Urinary bladder (tissue), 4 donors: Measurements from ENCODE around the gene MCTP1. TPM values are rescaled to one million over a fixed set of nuclear protein-coding genes. Genes with fewer than 3 reads are reported as not detected.

Source experiments
- DNase-seq: peaks from one replicate; pipeline ENCODE4 v3.0.0-alpha.2; 2015; ENCODE audit errors: extremely low spot score
- H3K27ac ChIP-seq: one replicate; pipeline ENCODE4 v1.5.1; 2013; ENCODE audit warnings: low read depth, mild to moderate bottlenecking, moderate library complexity
- H3K36me3 ChIP-seq: one replicate; pipeline ENCODE4 v1.6.1; 2013; ENCODE audit warnings: mild to moderate bottlenecking, moderate library complexity; ENCODE audit not compliant: insufficient read depth
- H3K4me1 ChIP-seq: one replicate; pipeline ENCODE4 v1.6.1; 2013; ENCODE audit warnings: mild to moderate bottlenecking, moderate library complexity; ENCODE audit not compliant: insufficient read depth
- H3K4me3 ChIP-seq: one replicate; pipeline ENCODE4 v1.5.1; 2013; ENCODE audit warnings: low read depth, low read length
- WGBS: extraction: QIAGEN DNeasy Blood & Tissue Kit; methylation state at CpG from one replicate; pipeline ENCODE4 v1.1.7; 2013; 5-methylcytosine and 5-hydroxymethylcytosine counted together
- polyA plus RNA-seq: library from polyadenylated mRNA; stranded (reverse); fragments of 200-250 nt; gene quantifications from one replicate; pipeline ENCODE4 v1.2.3, GENCODE V29; 2013
- total RNA-seq: library from RNA; depleted of rRNA; stranded (reverse); fragments of >200 nt; gene quantifications from one replicate; pipeline ENCODE4 v1.2.3, GENCODE V29; 2014
- donor health status: healthy with polysubstance abuse.
- donor health status: healthy.

The MCTP1 gene
- total and polyA plus RNA-seq, 2 donors = 10.5 to 45.7 TPM

DNA sequence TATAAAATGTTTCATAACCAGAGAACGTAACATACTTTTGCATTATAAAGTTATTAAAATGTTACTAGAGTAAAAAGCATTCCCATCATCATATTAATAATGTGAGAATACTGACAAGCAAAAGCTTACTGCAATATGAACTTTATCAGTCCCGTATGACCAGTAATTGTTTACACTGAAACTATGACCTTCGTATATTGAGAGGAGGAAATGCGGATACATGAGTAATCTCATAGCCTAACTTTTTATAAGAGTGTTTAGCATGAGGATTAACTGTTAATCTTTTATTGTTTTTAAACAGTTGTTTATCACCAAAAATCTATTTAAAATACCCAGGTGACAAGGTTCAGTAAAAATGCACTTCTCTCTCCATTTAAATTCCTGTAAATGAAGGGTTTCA lies 394.0 kb downstream of the MCTP1 start:
- Histone ChIP-seq H3K4me1 (no peaks in the 10 kb centered on the region), H3K4me3 (no peak overlapping the region), H3K36me3 (no peaks in the 10 kb centered on the region), H3K27ac (no peak overlapping the region)
- 35% methylated on average over 4 of the region's 4 CpGs for WGBS
- DNase-seq = no peak

DNA sequence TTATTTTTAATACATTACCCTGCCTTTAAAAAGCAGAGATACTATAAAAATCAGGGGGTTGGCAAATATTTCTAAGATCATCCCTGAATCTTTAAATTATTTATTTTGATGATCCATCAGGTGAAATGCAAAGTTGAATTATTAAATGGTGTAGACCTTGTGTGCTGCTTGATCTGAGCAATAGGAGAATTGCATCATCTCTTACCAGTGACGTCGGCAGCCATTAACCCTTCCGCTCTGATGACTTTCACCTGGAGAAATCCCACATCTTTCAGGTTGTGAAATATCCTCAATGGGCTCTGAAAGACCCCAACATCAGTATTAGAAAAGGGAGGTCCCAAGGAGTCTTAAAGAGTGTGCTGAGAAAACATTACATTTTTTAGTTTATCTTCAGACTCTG lies 396.2 kb downstream of the MCTP1 start:
- no peak overlapping the region for H3K27ac ChIP-seq
- 68% methylated on average over 3 of the region's 3 CpGs for WGBS
- no peak for DNase-seq
- no peaks in the 10 kb centered on the region for H3K36me3 ChIP-seq
- H3K4me1 ChIP-seq = no peaks in the 10 kb centered on the region
- H3K4me3 ChIP-seq = no peak overlapping the region

DNA sequence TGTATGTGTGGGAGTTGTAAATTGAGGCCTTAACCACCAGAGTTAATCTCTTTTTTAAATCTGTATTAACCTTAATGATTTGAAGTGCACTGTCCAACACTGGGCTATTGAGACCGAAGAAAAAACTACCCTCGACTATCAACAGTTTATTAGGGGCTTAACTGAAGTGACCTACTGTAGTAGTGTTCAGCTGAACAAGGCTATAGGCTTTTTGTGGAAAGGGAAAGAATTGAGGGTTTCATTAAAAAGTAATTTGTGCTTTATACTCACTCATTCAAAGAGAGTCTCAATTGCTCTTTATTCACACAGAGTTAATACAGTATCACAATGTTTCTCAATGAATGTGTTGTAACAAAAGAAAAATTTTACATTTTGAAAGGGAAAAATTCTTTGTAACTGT lies 399.0 kb downstream of the MCTP1 start:
- 39% methylated on average over 2 of the region's 2 CpGs for WGBS
- Histone ChIP-seq H3K27ac (no peak overlapping the region), H3K4me3 (no peak overlapping the region)

DNA sequence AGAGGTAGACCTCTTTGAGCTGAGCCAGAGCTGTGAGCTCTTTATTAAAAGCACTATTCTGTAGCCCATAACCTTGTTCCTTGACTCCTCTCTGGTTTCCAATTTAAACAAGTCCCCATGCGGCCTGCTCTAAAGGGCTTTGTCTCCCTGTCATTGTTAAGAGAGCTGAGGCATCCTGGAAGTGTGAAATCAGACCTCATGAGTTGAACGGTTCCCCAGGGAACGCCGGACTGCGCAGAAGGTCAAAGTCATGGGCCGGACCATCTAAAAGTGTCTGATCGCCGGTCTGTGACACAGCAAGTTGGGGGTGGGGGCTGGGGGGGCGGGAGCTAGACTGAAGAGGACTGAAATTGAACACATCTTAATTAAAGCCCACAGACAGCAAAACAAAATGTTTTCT lies 400.6 kb downstream of the MCTP1 start:
- 36% methylated on average over 9 of the region's 9 CpGs for WGBS
- no peaks in the 10 kb centered on the region for H3K4me1 ChIP-seq
- no peaks in the 10 kb centered on the region for H3K36me3 ChIP-seq
- no peak overlapping the region for H3K4me3 ChIP-seq
- no peak for DNase-seq
- H3K27ac ChIP-seq = no peak overlapping the region

More for the DNA sequence above, 399.0 kb downstream of the MCTP1 start:
- no peaks in the 10 kb centered on the region for H3K4me1 ChIP-seq
- no peaks in the 10 kb centered on the region for H3K36me3 ChIP-seq
- DNase-seq = no peak

DNA sequence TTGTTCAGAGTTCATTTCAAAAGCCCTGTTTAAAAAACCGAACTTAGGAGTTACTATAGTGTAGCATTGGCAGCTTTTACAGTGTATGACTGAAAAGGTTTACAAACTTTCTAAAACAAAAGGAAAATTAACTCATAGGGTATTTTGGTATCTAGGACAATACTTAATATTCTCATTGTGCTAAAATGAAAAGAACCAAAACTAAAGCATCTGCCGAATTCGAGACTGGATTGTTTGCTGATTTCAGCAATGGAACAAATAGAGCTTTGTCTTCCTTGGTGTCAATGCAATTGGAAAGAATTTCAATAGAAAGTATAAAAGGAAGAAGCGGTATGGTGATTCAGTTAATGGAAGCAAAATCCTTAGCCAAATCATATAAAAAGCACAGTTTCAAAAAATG lies 412.4 kb downstream of the MCTP1 start:
- Histone ChIP-seq H3K4me3 (no peak overlapping the region), H3K36me3 (no peaks in the 10 kb centered on the region), H3K27ac (no peak overlapping the region), H3K4me1 (no peaks in the 10 kb centered on the region)
- 81% methylated on average over 4 of the region's 4 CpGs for WGBS
- DNase-seq = no peak

DNA sequence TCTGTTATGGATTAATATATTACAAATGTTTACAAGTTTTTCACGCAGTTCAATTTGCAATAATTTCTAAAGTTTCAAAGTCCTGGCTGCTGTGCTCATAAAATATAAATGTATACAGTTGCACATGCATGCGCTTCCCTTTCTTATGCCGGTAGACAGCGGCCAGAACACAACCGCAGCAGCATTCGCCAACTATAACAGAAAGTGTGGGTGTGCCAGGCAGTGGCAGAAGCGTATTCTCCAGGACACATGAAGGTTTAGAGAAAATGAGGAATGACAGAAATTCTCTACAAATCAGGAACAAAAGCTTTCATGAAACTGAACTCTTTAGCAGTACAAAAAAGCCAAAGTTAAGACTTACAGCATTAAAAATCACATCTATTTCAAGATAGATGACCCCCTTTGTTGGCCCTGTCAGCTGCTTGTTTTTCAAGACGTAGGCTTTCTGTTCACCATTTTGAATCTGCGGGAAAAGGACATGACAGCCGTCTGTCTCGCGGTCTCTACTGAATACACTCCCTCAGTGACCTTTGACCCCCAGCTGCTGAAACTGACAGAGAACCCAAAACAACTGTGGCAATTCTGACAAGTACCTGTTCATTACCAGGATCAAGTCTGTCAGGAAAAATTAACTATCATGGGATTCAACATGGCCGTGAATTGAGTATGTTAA lies 414.2 kb downstream of the MCTP1 start:
- WGBS = 77% methylated on average over 13 of the region's 13 CpGs
- no peak for DNase-seq

DNA sequence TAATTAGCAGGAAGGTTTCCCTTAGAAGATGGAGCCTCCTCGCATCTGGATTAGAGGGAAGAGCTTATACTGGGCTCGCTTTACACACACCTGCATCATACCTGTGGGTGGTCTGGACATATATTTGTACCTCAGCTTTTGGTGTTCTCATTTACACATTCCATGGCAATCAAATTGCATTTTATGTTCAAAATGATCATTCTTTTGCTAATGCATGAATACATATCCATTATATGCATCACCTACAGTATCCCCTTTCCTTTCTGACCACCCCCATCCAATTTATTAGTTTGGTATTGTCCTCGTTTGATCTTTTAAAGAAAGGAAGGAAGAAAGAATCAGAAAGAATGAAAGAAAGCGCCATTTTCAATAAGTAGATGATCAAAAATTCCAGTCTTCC lies 415.0 kb downstream of the MCTP1 start:
- Histone ChIP-seq H3K4me1 (no peaks in the 10 kb centered on the region), H3K36me3 (no peaks in the 10 kb centered on the region), H3K4me3 (no peak overlapping the region), H3K27ac (no peak overlapping the region)
- DNase-seq = no peak
- 85% methylated on average over 4 of the region's 4 CpGs for WGBS

More for the DNA sequence above, 414.2 kb downstream of the MCTP1 start:
- Histone ChIP-seq H3K27ac (no peak overlapping the region), H3K36me3 (no peaks in the 10 kb centered on the region), H3K4me3 (no peak overlapping the region), H3K4me1 (no peaks in the 10 kb centered on the region)

DNA sequence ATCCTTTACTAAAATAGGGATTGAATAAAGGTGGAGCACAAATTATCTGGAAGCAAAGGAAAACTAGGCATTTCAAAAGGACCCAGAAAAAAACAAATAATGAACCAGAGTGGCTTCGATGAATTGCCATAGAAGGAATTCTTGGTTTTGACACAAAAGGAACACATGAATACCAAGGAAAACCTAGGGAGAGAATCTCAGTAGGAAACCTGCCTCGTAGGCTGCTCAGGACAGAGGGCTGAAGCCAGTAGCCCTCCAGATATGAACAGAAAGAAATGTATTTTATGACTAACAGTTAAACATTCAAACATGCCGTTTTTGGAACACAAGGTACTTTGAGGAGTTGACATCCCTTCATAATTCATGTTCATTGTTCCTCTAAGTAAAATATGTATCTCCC lies 420.9 kb downstream of the MCTP1 start:
- Histone ChIP-seq H3K27ac (no peak overlapping the region), H3K4me3 (no peak overlapping the region), H3K36me3 (no peaks in the 10 kb centered on the region), H3K4me1 (no peaks in the 10 kb centered on the region)
- DNase-seq = no peak
- WGBS = 64% methylated on average over 3 of the region's 3 CpGs

DNA sequence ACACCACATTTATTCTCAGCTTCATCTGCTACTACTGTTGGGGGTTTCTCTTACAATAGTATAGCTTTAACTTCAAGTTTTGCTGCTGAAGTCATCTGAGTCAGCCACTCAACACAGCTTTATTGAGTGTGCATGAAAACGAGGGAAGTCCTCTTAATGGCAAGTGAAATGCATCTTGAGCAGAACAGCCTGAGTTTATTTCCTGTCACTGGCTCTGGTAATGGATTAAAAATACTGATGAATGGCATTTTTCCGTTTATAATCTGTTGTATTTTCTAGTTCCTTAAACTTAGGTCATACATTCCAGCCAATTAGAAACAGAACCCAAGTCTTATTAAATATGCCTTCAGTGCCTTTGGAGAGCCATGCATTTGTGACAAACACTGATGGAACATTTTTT lies 427.8 kb downstream of the MCTP1 start:
- H3K36me3 ChIP-seq = no peaks in the 10 kb centered on the region
- H3K4me3 ChIP-seq = no peak overlapping the region
- no peak for DNase-seq
- no peaks in the 10 kb centered on the region for H3K4me1 ChIP-seq
- WGBS = 15% methylated on average over 2 of the region's 2 CpGs
- H3K27ac ChIP-seq = no peak overlapping the region

DNA sequence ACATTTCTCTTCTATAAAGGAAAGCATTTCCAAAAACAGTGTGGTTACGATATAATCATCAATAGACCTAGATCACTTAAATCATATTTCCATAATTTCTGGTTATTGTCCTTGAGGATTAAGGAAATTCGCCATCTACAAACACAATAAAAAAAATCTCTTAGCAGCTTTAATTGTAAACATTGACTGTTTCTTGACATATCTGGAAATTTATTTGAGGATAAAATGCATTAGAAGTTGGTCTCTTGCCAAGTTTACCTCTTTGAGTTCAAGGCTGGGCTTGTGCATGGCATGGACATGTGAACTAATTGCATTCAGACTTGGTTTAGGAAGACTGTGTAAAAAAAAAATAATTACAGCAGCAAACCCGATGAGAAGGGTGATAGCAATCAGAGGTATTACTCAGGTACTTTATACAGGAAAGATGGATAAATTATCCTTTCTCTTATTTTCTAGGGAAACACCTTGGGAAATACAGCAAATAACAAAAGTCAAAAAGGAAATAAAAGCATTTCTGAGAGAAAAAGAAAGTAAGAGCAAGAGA lies 428.6 kb downstream of the MCTP1 start:
- H3K4me1 ChIP-seq = no peaks in the 10 kb centered on the region
- H3K27ac ChIP-seq = no peak overlapping the region
- H3K36me3 ChIP-seq = no peaks in the 10 kb centered on the region
- 38% methylated on average over 3 of the region's 3 CpGs for WGBS
- no peak overlapping the region for H3K4me3 ChIP-seq
- no peak for DNase-seq

DNA sequence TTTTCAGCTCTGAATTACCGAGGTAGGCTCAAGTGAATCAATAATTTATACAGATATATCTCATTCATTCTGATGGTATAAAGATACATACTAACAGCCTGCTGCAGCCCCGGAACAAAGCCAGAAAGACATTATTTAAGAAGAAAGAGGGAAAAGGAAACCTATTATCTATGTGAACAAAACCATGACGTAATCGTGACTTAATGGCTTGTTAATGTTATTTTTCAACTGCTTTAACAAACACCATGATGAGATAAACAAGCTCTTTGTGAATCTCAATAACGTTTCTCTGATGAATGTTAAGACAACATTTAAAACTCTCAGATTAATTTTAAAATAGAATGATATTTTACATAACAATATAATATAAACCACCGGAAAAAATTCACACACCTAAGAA lies 429.4 kb downstream of the MCTP1 start:
- DNase-seq = no peak
- Histone ChIP-seq H3K4me3 (no peak overlapping the region), H3K36me3 (no peaks in the 10 kb centered on the region), H3K4me1 (no peaks in the 10 kb centered on the region), H3K27ac (no peak overlapping the region)
- WGBS = 51% methylated on average over 6 of the region's 6 CpGs

DNA sequence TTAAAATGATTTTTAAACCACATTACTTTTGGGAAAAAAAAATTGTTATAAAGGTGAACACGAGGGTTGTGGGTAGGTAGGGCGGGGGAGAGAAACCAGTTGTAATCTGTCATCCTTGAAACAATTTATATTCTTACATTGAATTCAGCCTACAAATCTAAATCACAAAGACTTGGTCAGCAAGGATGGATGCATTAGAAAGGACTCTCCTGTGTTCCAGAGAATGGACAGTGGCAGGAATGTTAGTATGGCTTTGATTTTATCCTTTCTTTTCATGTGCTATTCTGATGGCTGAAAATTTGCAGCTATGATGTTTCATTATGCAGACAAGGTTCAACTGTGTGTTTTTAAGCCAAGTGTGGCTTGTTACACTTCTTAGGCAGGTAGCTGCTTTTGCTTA lies 431.8 kb downstream of the MCTP1 start:
- Histone ChIP-seq H3K4me1 (no peaks in the 10 kb centered on the region), H3K27ac (no peak overlapping the region), H3K4me3 (no peak overlapping the region), H3K36me3 (no peaks in the 10 kb centered on the region)
- DNase-seq = no peak
- 67% methylated on average over 2 of the region's 2 CpGs for WGBS

DNA sequence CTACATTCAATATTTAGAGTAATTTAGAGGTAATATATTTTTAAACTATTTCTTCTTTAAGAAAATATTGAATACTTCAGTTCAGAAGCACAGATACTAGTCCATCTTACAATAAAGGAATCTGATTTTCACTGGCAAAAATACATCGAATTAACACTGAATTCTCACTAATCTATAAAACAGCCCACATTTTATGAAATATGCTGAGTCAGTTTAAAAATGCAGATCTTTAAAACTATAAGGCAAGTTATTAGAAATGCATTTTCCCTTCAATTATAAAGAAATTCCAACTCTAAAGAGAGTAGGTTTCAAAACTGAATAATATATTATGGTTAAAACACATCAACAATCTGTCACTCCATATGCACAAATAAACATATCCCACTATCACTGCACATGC lies 433.9 kb downstream of the MCTP1 start:
- WGBS = 74% methylated on average over 1 of the region's 1 CpG
- Histone ChIP-seq H3K4me3 (no peak overlapping the region), H3K36me3 (no peaks in the 10 kb centered on the region), H3K27ac (no peak overlapping the region), H3K4me1 (no peaks in the 10 kb centered on the region)
- no peak for DNase-seq

DNA sequence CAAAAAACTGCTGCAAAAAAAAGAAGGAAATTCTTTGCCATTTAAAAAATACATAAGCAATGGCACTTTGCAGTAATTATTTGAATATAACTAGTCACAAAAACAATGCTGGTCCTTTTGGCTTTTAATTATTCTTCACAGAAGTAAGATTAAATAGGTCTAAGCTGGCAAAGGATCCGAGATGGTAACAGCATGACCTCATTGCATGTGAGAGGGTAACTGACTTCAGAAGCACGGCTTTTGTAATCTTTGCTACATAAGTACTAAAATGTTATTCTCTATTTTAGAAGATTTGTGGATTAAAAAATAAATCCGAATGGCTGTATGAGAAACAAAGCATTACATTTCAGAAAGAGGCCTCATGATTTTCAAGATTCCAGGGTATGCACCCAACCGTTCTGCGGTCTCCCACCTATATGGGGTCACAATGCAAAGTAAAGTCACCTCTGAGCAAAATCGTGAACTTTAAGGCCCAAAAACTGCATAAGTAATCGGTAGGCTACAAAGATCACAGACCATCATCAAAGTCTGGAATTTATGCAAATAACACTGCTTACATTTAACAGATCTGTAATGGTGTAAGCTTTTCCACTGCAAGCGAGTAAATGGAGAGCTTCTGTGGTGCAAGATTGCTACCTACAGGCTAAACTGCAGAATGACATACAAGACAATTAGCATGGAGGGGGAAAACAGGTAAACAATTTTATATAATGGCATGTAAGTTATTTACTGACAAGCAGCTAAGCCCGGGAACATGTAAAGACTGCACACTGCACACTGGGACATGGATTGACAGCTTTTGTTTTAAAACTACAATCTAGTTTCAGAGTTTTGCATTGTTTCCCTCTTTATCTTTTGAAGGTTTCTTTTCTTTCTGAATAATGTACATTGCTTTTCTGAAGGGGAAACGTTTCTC lies 434.8 kb downstream of the MCTP1 start:
- 34% methylated on average over 10 of the region's 10 CpGs for whole genome bisulfite sequencing
- no peaks in the 10 kb centered on the region for H3K4me1 ChIP-seq
- no peak overlapping the region for H3K4me3 ChIP-seq
- no peak overlapping the region for H3K27ac ChIP-seq
- no peaks in the 10 kb centered on the region for H3K36me3 ChIP-seq
- DNase-seq = no peak
